Adrenal gland (tissue), 5 donors: ENCODE results near the gene HIVEP3.

Experiments
- POLR2A ChIP-seq, 2 donors: fragments of 450-650 bp; IDR thresholded peaks; one replicate each; pipeline ENCODE4 v1.6.1; 2017; ENCODE audit warnings: antibody characterized with exemption in 2 of 2, mild to moderate bottlenecking in 2 of 2, moderate library complexity in 1 of 2
- TF ChIP-seq, protein P1 (sequence below), 6 experiments: fragments of 450-650 bp in 4 of 6; fragments of 200-600 bp in 2 of 6; sonication (generic) in 1 of 6; IDR thresholded peaks; 1 replicate in 5 of 6; 2 replicates in 1 of 6; pipeline versions ENCODE4 v1.5.1 to v1.8.0; 2016 to 2021; ENCODE audit warnings: antibody characterized with exemption in 6 of 6, mild to moderate bottlenecking in 2 of 6, moderate library complexity in 1 of 6
- donor health status: DM: no; HTN: no; CAD: no.

DNA sequence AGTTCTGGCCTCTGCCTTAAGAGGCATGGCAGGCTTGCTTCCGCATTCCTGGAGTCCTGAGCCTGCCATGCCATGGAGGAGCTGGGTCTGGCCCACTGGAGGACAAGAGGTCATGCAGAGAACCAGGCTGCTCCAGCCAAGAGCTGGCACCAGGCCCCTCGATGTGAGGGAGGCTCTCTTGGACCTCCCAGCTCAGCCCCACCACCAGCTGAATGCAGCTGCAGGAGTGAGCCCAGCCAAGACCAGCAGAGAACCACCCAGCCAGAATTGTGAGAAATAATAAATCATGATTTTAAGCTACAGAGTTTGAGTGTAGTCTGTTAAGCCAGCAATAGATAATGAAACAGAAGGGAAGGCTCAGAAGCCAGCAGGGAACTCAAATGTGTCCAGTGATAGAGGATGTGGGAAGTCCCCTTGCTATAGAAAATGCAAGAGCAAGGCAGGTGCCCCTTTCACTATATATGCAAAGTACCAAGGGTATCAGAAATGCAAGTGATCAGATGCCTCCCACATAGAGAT lies 118.4 kb downstream of the HIVEP3 start:
- TF ChIP-seq POLR2A (IDR thresholded peaks at IDR 0.05), result no peak
- TF ChIP-seq, protein P1, sequence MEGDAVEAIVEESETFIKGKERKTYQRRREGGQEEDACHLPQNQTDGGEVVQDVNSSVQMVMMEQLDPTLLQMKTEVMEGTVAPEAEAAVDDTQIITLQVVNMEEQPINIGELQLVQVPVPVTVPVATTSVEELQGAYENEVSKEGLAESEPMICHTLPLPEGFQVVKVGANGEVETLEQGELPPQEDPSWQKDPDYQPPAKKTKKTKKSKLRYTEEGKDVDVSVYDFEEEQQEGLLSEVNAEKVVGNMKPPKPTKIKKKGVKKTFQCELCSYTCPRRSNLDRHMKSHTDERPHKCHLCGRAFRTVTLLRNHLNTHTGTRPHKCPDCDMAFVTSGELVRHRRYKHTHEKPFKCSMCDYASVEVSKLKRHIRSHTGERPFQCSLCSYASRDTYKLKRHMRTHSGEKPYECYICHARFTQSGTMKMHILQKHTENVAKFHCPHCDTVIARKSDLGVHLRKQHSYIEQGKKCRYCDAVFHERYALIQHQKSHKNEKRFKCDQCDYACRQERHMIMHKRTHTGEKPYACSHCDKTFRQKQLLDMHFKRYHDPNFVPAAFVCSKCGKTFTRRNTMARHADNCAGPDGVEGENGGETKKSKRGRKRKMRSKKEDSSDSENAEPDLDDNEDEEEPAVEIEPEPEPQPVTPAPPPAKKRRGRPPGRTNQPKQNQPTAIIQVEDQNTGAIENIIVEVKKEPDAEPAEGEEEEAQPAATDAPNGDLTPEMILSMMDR (IDR thresholded peaks at IDR 0.05), result no peak
